Panc1 (cell line): ENCODE measurements around the gene EIF4E.

Experiments
- POLR2AphosphoS5 ChIP-seq: IDR thresholded peaks from 2 replicates; pipeline ENCODE4 v1.6.1; 2012; ENCODE audit warnings: mild to moderate bottlenecking, low read depth, low read length, moderate library complexity
- TCF7L2 ChIP-seq: IDR thresholded peaks from 2 replicates; pipeline ENCODE4 v1.6.1; 2011; ENCODE audit warnings: mild to moderate bottlenecking, low read depth, low read length, inconsistent platforms
- TF ChIP-seq, protein P1 (sequence below): fragments of 450-650 bp; IDR thresholded peaks from 2 replicates; pipeline ENCODE4 v1.5.1; 2017; ENCODE audit warnings: mild to moderate bottlenecking

DNA sequence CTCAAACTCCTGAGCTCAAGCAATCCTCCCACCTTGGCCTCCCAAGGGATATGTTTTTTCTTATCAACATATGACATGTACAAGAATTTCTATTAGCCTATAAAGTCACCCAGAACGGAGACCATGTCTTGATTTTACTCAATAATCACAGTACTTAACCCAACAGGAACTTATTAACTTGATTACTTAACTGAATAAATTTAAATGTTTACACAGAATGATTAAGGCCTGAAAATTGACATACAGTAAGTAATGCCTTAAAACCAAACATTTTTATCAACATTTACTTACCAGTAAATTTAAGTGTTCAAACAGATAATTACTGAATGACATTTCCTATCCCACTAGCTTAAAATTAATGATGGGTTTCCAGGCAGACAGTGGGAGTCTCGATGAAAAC, 25.4 kb downstream of the EIF4E start:
- TF ChIP-seq, protein P1, sequence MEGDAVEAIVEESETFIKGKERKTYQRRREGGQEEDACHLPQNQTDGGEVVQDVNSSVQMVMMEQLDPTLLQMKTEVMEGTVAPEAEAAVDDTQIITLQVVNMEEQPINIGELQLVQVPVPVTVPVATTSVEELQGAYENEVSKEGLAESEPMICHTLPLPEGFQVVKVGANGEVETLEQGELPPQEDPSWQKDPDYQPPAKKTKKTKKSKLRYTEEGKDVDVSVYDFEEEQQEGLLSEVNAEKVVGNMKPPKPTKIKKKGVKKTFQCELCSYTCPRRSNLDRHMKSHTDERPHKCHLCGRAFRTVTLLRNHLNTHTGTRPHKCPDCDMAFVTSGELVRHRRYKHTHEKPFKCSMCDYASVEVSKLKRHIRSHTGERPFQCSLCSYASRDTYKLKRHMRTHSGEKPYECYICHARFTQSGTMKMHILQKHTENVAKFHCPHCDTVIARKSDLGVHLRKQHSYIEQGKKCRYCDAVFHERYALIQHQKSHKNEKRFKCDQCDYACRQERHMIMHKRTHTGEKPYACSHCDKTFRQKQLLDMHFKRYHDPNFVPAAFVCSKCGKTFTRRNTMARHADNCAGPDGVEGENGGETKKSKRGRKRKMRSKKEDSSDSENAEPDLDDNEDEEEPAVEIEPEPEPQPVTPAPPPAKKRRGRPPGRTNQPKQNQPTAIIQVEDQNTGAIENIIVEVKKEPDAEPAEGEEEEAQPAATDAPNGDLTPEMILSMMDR: no peak
- TF ChIP-seq POLR2AphosphoS5 (no peak), TCF7L2 (no peak)
